Ishikawa (cell line): ENCODE data around the gene ETV6.

Experiments
- CEBPB ChIP-seq: IDR thresholded peaks from 2 replicates; pipeline ENCODE4 v1.6.1; 2012
- CREB1 ChIP-seq: IDR thresholded peaks from 2 replicates; pipeline ENCODE4 v1.6.1; 2012; ENCODE audit warnings: low read depth
- EGR1 ChIP-seq: IDR thresholded peaks from 2 replicates; pipeline ENCODE4 v1.6.1; 2012
- EP300 ChIP-seq: IDR thresholded peaks from 2 replicates; pipeline ENCODE4 v1.6.1; 2012; ENCODE audit warnings: borderline replicate concordance
- FOXM1 ChIP-seq: IDR thresholded peaks from 2 replicates; pipeline ENCODE4 v1.6.1; 2012; ENCODE audit warnings: low read depth, borderline replicate concordance
- NFIC ChIP-seq: IDR thresholded peaks from 2 replicates; pipeline ENCODE4 v1.6.1; 2012
- RAD21 ChIP-seq: IDR thresholded peaks from 2 replicates; pipeline ENCODE4 v1.6.1; 2012; ENCODE audit warnings: low read depth
- TAF1 ChIP-seq: IDR thresholded peaks from 2 replicates; pipeline ENCODE4 v1.6.1; 2012; ENCODE audit warnings: low read depth, mild to moderate bottlenecking
- TCF12 ChIP-seq: IDR thresholded peaks from 2 replicates; pipeline ENCODE4 v1.6.1; 2012; ENCODE audit warnings: low read depth
- TEAD4 ChIP-seq: IDR thresholded peaks from 2 replicates; pipeline ENCODE4 v1.6.1; 2012
- YY1 ChIP-seq: IDR thresholded peaks from 2 replicates; pipeline ENCODE4 v1.6.1; 2012; ENCODE audit warnings: low read depth
- ZBTB7A ChIP-seq: IDR thresholded peaks from 2 replicates; pipeline ENCODE4 v1.6.1; 2012; ENCODE audit warnings: low read depth
- TF ChIP-seq, protein P1 (sequence below): IDR thresholded peaks from 2 replicates; pipeline ENCODE4 v1.6.1; 2012; ENCODE audit warnings: low read depth, mild to moderate bottlenecking
- TF ChIP-seq, protein P2 (sequence below): IDR thresholded peaks from 2 replicates; pipeline ENCODE4 v1.6.1; 2012
- TF ChIP-seq, protein P3 (sequence below): IDR thresholded peaks from 2 replicates; pipeline ENCODE4 v1.6.1; 2012

Gene ETV6

DNA sequence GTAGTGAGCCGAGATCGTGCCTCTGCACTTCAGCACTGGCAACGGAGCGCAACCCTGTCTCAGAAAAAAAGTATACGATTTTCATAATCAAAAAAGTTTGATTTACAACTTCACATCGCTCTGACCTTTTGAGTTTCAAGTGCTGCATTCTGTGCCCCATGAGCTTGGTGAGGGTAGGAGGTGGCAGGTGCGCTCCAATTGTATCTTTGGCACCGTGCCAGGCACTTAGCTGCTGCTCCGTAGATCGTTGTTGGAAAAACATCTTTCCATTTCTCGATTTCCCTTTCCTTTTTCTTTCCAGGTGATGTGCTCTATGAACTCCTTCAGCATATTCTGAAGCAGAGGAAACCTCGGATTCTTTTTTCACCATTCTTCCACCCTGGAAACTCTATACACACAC lies 203.7 kb downstream of the ETV6 start:
- peak; percentile 84 for TF ChIP-seq NFIC
- no peak for TF ChIP-seq FOXM1
- TF ChIP-seq, protein P1, sequence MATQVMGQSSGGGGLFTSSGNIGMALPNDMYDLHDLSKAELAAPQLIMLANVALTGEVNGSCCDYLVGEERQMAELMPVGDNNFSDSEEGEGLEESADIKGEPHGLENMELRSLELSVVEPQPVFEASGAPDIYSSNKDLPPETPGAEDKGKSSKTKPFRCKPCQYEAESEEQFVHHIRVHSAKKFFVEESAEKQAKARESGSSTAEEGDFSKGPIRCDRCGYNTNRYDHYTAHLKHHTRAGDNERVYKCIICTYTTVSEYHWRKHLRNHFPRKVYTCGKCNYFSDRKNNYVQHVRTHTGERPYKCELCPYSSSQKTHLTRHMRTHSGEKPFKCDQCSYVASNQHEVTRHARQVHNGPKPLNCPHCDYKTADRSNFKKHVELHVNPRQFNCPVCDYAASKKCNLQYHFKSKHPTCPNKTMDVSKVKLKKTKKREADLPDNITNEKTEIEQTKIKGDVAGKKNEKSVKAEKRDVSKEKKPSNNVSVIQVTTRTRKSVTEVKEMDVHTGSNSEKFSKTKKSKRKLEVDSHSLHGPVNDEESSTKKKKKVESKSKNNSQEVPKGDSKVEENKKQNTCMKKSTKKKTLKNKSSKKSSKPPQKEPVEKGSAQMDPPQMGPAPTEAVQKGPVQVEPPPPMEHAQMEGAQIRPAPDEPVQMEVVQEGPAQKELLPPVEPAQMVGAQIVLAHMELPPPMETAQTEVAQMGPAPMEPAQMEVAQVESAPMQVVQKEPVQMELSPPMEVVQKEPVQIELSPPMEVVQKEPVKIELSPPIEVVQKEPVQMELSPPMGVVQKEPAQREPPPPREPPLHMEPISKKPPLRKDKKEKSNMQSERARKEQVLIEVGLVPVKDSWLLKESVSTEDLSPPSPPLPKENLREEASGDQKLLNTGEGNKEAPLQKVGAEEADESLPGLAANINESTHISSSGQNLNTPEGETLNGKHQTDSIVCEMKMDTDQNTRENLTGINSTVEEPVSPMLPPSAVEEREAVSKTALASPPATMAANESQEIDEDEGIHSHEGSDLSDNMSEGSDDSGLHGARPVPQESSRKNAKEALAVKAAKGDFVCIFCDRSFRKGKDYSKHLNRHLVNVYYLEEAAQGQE: peak; percentile 63
- TF ChIP-seq TCF12: no peak
- TF ChIP-seq, protein P2, sequence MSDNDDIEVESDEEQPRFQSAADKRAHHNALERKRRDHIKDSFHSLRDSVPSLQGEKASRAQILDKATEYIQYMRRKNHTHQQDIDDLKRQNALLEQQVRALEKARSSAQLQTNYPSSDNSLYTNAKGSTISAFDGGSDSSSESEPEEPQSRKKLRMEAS: no peak

DNA sequence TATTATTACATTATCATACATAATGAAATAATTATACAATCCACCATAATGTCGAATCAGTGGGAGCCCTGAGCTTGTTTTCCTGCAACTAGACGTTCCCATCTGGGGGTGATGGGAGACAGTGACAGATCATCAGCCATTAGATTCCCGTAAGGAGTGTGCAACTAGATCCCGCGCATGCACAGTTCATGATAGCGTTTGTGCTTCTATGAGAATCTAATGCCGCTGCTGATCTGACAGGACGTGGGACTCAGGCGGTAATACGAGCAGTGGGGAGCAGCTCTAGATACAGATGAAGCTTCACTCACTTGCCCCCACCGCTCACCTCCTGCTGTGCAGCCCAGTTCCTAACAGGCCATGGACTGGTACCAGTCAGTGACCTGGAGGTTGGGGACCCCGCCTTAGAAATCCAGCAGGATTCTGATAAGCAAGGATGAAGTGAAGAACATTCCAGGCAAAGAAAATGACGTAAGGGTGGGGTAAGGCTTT lies 204.6 kb downstream of the ETV6 start:
- TF ChIP-seq CEBPB (no peak), TCF12 (no peak), TAF1 (no peak), RAD21 (no peak), YY1 (no peak), FOXM1 (no peak), EGR1 (no peak), ZBTB7A (no peak), NFIC (no peak), CREB1 (no peak), TEAD4 (no peak), EP300 (no peak)
- TF ChIP-seq, protein P1: no peak
- TF ChIP-seq, protein P2: no peak
- TF ChIP-seq, protein P3, sequence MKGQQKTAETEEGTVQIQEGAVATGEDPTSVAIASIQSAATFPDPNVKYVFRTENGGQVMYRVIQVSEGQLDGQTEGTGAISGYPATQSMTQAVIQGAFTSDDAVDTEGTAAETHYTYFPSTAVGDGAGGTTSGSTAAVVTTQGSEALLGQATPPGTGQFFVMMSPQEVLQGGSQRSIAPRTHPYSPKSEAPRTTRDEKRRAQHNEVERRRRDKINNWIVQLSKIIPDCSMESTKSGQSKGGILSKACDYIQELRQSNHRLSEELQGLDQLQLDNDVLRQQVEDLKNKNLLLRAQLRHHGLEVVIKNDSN: no peak

DNA sequence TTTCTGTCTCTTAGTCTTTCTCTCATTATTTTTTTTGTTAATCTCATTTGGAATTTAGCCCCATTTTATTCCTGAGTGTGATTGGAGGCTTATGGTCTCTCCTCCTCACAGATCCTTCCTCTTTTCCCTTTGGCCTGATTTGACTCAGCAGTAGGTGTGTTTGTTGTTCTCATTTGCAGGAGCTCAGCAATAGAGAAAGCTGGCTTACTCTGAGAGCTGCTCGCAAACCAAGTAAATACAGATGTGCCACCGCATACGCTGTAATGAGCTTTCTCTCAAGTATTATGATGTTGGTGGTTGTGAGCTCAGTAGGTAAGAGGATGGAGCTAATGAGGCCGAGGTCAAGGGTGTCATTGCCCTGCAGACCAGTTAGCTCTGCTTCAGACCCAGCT lies 206.5 kb downstream of the ETV6 start:
- TF ChIP-seq TCF12 (no peak), YY1 (no peak), EP300 (no peak)
- TF ChIP-seq, protein P2: no peak

DNA sequence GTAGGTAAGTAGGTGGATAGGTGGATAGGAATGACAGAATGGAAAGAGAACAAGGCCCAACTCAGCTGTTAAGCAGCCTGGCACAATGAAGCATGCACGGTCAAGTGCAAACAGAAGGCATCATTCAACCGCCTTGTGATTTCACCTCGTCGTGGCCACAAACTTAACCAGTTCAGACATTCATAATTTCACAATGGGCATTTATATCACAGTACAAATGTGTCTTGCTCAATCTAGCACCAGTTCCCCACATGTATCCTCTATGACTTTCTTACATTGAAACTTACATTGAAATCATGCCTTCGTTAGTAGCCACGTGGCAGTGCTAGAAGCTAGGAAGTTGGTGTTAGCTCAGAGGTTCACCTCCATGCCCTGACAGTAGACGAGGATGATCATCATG lies 207.5 kb downstream of the ETV6 start:
- TF ChIP-seq ZBTB7A: no peak
- no peak for TF ChIP-seq RAD21
- TF ChIP-seq EP300: no peak
- no peak for TF ChIP-seq EGR1
- TF ChIP-seq, protein P3: no peak

DNA sequence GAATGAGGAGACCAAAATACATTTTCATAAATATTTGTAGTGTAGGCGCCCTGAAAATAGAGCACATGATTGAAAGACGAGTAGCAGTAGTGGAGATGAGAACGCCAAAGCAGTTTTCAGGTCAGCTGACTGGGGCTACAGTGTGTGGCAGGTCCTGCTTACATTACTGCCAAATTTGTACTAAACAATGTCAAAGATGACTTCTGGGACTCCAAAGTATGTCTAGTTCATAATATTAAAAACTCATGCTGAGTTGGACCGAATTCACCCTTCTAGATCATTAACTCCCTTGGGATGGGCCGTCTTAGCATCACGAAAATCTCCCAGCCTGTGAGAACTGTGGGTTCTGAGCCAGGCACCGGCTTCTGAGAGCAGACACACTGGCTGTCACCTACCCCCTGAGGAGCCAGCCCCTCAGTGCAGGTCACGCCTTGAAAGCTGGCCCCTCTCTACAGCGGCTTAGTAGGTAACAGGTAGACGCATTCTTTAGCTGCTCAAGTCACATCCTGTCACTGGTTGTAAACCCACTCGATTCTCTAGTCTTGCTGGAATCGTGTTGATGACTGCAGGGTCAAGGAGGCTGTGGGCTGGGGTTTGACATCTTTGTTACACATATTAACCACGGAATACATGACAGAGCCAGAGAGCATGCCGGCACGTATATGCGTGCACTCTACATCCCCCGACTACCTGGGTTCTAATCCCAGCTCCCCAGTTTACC lies 210.4 kb downstream of the ETV6 start:
- TF ChIP-seq, protein P3: no peak
- TF ChIP-seq FOXM1 (no peak), TEAD4 (no peak)
- TF ChIP-seq, protein P2: no peak
